ENCODE measurements around the gene MYPN.
"Not testable (repeated sequence)": the region's sequence is repeated elsewhere in the genome, so short reads cannot be mapped to it uniquely, and the experiment has no call there.

The MYPN gene

GRCh38 chr10:68171539-68172080 lies 62.3 kb downstream of the MYPN start:
- no peak for DNase-seq (ENCODE audit: low read depth in 1 of 2, low spot score in 1 of 2)

- DNase-seq (ENCODE audit: low read depth in 1 of 2, low spot score in 1 of 2): no peak
Observed at GRCh38 chr10:68172324-68172723, 63.0 kb downstream of the MYPN start.

DNA sequence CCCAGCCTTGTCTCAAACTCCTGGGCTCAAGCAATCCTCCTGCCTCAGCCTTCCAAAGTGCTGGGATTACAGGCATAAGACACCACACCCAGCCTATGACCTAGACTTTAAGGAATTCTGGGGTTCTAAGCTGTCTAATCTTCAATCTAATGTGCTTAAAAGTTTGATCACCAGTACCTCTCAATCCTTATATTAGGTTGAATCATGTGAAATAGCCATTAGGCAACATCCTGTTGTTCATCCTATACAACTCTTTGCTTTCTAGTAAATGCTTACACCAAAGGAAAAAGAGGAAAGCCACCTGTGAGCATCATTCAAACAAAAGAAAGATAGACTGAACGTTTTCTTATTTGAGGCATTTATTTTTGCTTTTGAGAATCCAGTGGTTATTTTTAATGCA lies 66.7 kb downstream of the MYPN start:
- no peak for DNase-seq (ENCODE audit: low read depth in 1 of 2, low spot score in 1 of 2)

GRCh38 chr10:68176797-68177196 lies 67.5 kb downstream of the MYPN start:
- DNase-seq (ENCODE audit: low read depth in 1 of 2, low spot score in 1 of 2): no peak

- no peak for DNase-seq (ENCODE audit: low read depth in 1 of 2, low spot score in 1 of 2)
Observed at GRCh38 chr10:68178592-68178991, 69.3 kb downstream of the MYPN start.

DNA sequence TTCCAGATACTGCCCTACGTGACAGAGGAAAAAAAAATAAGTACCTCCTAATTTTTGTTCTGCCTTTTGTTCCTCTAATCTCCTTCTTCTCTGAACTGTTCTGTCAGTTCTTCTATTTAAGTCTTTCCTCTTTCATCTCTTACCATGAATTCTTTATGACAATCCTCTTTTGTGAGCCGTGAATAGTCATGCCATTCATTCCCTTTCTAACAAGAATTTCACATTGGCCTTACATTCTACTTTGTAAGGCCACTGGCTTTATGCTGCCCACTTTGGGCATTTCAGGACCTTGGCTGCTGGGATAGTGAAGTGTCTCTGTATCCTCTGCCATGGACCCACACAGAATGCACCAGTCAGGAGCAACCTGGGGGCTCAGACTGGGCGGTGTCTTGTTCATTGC lies 69.7 kb downstream of the MYPN start:
- no peak for DNase-seq (ENCODE audit: low read depth in 1 of 2, low spot score in 1 of 2)

GRCh38 chr10:68180490-68180889 lies 71.2 kb downstream of the MYPN start:
- no peak for DNase-seq (ENCODE audit: low read depth in 1 of 2, low spot score in 1 of 2)

DNA sequence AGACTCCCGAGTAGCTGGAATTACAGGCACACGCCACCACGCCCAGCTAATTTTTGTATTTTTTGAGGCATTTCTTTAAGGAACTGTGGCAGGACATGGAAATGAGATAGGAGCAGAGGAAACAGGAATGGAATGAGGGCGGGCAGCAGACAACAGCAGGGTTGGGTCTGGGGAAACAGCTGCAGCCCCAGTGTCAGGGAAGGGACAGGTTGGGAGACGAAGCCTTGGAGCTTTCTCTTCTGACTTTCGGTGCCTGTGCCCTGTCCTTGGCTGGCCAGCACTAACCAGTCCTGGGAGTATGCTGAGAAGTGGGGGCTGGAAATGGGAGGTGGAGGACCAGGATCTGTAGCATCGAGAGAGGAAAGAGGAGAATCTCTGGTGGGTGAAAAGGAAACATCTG lies 75.3 kb downstream of the MYPN start:
- DNase-seq (ENCODE audit: low read depth in 1 of 2, low spot score in 1 of 2): no peak

DNA sequence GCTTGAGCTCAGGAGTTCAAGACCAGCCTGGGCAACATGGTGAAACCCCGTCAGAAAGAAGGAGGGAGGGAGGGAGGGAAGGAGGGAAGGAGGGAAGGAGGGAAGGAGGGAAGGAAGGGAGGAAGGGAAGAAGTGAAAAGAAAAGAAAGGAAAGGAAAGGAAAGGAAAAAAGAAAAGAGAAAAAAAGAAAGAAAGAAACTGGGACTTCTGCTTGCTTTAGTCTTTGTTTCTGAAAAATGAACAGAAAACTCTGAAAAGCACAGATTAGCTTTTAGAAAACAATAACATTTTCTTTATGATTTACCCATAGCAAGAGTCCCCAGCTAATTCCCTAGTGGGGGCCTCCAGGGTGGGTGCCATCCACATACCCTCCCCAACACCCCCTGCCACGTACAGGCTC lies 75.8 kb downstream of the MYPN start:
- no peak for DNase-seq (ENCODE audit: low read depth in 1 of 2, low spot score in 1 of 2)

GRCh38 chr10:68188835-68189234 lies 79.5 kb downstream of the MYPN start:
- DNase-seq (ENCODE audit: low read depth in 1 of 2, low spot score in 1 of 2): no peak

GRCh38 chr10:68192113-68192512 lies 82.8 kb downstream of the MYPN start:
- DNase-seq (ENCODE audit: low read depth in 1 of 2, low spot score in 1 of 2): no peak

DNA sequence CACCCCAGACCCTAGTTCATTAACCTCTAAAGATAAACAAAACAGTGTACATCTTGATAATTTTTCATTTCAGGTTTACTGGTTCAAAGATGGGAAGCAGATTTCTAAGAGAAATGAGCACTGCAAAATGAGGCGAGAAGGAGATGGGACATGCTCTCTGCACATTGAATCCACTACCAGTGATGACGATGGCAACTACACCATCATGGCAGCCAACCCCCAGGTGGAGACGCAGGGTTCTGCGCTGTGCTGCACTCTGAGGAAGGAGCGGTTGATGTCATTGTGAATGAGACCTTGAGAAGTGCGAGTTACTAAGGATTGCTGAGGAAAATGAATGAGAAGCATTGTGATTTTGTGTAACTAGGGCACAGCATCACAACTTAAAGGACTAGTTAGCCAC lies 85.0 kb downstream of the MYPN start:
- DNase-seq (ENCODE audit: low read depth in 1 of 2, low spot score in 1 of 2): no peak

DNA sequence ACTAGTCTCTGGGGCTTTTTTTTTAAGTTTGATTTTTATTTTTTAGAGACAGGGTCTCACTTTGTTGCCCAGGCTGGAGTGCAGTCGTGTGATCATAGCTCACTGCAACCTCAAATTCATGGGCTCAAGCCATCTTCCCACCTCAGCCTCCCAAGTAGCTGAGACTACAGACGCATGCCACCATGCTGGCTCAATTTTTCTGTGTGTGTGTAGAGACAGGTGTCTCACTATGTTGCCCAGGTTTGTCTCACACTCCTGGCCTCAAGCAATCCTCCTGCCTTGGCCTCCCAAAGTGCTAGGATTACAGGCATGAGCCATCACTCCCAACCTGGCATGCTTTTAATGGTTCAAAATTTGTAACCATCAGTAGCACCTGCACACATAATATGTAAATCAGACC lies 86.5 kb downstream of the MYPN start:
- DNase-seq (ENCODE audit: low read depth in 1 of 2, low spot score in 1 of 2): not testable (repeated sequence)

- no peak for DNase-seq (ENCODE audit: low read depth in 1 of 2, low spot score in 1 of 2)
Observed at GRCh38 chr10:68196701-68197100, 87.4 kb downstream of the MYPN start.

GRCh38 chr10:68202960-68203353 lies 93.7 kb downstream of the MYPN start:
- no peak for DNase-seq (ENCODE audit: low read depth in 1 of 2, low spot score in 1 of 2)

DNA sequence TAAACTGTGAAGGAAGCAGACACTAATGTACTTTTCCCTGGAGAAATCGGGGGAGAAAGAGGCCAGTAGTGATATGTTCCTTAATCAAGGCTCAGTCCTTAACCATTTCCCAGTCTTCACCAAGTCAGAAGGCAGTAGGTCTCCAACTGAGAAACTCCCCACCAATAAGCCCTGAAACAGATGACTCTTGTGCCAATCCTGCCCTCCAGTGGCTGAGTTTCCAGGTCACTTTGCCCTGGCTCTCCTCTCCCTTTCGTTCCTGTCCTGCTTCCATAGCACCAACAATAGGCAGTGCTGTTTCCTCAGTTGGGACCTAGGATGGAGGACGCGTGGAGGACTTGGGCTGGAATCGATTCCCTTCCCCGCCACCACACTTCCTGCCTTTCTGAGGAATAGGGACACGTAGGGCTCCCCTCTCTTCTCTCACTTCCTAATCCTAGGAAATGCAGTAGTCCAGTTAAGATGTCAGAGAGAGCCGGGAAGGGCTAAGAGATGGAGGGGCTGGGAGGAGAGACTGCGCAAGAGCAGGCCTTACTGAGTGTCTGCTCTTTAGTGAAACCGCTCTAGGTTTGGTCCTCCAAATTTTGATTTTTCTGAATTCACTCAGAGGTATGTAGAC lies 99.2 kb downstream of the MYPN start:
- no peak for DNase-seq (ENCODE audit: low read depth in 1 of 2, low spot score in 1 of 2)

DNA sequence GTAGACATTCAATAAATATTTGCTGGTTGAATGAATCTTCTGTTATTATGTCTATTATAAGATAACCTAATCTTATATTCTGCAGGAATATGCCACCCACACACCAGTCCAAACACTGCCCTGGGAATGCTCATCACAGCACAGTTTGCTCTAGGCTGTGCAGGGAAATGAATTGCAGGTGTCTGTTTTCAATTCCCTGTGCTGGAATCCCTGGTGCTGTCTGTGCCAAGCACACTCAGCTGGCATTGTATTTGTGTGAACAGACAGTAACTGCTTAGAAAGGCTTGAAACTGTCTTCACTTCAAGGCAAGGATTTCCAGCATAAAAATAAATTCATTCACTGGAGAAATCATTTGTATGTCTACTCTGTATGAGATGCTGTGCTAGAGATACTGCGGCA lies 102.4 kb downstream of the MYPN start:
- DNase-seq (ENCODE audit: low read depth in 1 of 2, low spot score in 1 of 2): no peak

DNA sequence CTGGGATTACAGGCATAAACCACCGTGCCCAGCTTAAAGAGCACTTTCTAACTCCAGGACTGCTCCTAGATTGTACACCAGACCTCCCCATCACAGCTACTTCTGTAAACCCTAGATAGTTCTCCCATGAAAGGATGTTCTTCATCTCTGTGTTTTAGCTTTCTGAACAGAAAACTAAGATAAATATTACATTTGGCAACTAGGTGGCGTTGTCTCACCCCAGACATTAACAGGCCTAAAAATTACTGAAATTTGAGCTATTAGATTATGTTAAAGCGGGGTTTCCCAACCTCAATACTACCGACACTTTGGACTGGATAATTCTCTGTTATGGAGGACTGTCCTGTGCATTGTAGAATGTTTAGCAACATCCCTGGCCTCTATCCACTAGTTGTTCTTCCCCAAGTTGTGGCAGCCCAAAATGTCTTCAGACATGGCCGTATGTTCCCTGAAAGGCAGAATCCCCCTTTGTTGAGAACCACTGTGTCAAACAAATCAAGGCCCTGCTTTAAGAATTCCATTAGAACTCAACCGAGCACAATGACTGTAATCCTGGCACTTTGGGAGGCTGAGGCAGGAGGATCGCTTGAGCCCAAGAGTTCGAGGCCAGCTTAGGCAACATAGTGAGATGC lies 103.5 kb downstream of the MYPN start:
- no peak for DNase-seq (ENCODE audit: low read depth in 1 of 2, low spot score in 1 of 2)

DNA sequence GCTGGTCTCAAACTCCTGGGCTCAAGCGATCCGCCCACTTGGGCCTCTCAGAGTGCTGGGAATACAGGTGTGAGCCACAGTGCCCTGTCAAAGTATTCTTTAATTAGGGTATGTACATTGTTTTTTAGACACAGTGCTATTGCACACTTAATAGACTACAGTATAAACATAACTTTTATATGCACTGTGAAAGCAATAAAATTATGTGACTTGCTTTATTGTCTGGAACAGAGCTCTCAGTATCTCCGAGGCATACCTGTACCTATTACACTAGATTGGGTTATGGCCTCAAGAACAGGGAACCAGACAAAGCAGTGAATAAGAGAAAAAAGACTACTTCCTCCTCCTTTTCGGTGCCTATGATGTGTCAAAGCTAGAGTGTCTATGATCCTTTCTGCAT lies 109.5 kb downstream of the MYPN start:
- no peak for DNase-seq (ENCODE audit: low read depth in 1 of 2, low spot score in 1 of 2)

GRCh38 chr10:68221196-68221595 lies 111.9 kb downstream of the MYPN start:
- no peak for DNase-seq (ENCODE audit: low read depth in 1 of 2, low spot score in 1 of 2)

DNA sequence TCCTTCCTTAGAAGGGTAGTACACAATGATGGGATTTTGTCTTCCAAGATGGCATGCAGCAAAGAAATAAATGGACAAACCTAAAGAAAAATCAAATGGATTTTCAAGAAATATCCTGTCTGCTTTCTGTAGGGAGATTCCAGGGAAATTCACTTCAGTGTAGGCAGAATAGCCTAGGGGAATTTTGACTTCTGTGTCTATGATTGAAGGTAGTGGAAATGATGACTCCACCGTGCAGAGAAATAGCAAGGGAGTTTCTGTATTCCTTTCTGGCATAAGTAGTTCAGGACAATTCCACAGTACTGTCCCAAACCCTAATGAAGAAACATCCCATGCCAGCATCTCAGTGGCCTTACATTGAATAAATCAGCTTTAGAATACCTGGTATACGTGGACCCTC lies 113.1 kb downstream of the MYPN start:
- DNase-seq (ENCODE audit: low read depth in 1 of 2, low spot score in 1 of 2): no peak

DNA sequence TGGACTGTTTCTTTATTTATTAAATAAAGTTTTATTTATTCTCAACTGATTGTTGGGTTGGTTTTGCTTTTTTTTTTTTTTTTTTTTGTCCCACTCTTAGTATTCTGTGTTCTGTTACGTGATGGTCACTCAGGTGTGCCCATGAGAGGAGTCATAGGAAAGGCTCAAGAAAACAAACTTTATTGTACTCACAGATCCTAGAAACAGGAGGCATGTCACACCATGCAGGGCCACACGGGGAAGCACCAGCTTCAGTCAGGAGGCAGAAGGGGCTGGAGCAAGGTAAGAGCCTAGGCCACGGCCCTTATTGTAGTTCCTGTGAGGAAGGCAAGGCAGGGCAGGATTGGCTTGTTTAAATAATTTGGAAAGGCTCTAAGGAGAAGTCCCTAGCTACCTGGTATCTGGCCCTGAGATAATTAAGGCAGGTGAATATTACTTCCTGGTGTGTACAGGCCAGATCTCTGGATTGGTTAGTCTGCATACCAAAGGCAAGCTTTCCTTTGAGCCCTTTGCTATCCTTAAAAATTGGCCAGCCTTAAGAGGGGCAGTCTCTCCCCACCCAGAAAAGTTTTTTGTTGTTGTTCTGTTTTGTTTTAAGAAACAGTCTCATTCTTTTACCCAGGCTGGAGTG lies 114.4 kb downstream of the MYPN start:
- DNase-seq (ENCODE audit: low read depth in 1 of 2, low spot score in 1 of 2): no peak

GRCh38 chr10:68224810-68225209 lies 115.5 kb downstream of the MYPN start:
- DNase-seq (ENCODE audit: low read depth in 1 of 2, low spot score in 1 of 2): no peak

Data from activated T-helper 1 cell treated with anti-CD3 and anti-CD28 coated beads, Interleukin-2, amount 50 U/mL, for 16 hours (primary cell).